GM12801 (cell line): ENCODE data around the gene LRRIQ3.

Source experiments
- CTCF ChIP-seq: IDR thresholded peaks from one replicate; pipeline ENCODE4 v1.5.1; 2011; ENCODE audit warnings: control low read depth; ENCODE audit not compliant: insufficient read length; ENCODE audit errors: extremely low read depth

LRRIQ3 gene

GRCh38 chr1:74193908-74194307, 4.1 kb downstream of the LRRIQ3 start:
- no peak for TF ChIP-seq CTCF

DNA sequence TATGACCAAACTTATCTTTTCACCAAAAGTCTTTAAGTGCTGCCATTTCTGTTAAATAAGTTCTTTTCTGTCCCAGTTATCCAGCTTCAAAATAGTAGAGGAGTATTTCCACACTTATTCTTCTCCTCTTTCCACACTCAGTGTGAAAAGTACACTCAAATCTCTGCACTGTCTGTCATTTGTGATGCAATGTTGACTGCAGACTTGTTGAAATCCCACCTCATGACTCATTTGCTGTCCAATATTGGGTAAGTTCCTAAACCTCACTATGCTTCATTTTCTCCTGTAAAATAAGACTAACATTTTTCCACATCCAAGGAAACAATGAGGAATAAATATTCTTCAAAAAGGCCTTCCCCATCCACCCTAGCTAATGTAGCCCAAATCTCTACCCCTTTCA, 17.5 kb downstream of the LRRIQ3 start:
- no peak for TF ChIP-seq CTCF

DNA sequence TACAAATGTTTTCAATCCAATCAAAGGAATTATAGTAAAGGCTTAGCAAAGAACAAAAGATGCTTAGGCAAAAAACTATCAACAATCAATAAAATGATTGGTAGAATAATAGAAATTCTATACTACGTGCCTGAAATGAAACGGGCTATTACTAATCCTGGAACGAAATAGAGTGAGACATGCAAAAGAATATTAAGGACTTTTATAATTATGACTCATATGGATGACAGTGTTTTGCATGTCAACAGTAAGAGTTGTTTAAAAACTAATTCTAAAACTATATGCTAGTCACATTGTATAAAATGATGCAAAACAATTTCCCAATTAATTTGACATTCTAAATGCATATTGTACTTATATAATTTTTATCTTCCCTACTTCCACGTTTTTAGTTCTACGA, 35.6 kb downstream of the LRRIQ3 start:
- TF ChIP-seq CTCF, result no peak

DNA sequence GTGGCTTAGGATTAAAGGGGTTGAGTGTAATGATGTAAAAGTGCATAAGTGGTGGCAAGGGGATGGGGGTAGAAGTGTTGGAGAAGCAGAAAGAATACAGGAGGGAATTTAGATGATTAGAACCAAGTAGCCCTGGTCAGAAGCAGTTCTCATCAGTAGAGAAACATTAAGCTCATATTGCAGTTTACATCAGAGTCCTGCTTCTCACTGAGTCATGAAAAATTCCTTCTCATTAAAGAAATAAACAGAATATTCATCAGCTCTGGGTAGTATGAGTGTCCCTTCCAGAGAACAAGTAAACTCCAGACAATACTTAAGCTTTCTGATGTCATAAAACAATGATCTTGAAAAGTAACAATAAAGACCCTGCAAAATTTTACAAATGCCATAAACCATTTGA, 36.5 kb downstream of the LRRIQ3 start:
- TF ChIP-seq CTCF, result no peak

DNA sequence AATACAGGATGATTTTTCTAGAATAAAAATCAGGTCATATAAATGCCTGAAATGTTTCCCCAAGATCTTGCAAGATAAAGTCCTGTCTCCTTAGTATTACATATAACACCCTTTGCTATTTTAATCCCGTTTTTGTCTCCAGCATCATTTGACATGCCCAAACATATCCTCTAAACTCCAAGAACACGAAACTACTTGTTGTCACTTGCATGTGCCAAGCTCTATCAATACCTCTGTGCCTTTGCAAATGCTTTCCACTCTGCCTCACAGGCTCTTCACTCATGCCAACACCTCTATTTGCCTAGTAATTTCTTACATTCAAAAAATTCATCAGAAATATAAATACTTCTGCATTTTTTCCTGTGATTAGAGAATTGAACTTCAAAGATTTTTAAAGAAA, 37.9 kb downstream of the LRRIQ3 start:
- no peak for TF ChIP-seq CTCF

GRCh38 chr1:74145086-74145485, 52.9 kb downstream of the LRRIQ3 start:
- no peak for TF ChIP-seq CTCF

GRCh38 chr1:74113333-74113732, 84.6 kb downstream of the LRRIQ3 start:
- TF ChIP-seq CTCF, result no peak

- TF ChIP-seq CTCF, result no peak
Measured at GRCh38 chr1:74107394-74107793, 90.6 kb downstream of the LRRIQ3 start.
